A673 (cell line): ENCODE results near the gene RBMY1D. TPM values are rescaled to one million over a fixed set of nuclear protein-coding genes. Genes with fewer than 3 reads are reported as not detected.
"Not testable (repeated sequence)": the region's sequence is repeated elsewhere in the genome, so short reads cannot be mapped to it uniquely, and the experiment has no call there.

Experiments
- Bru-seq: library from RNA; stranded (reverse); fragments of 400-500 nt; gene quantifications from one replicate; lab custom pipeline; 2021; lab: Mats Ljungman, UMichigan
- BruChase-seq, 2 experiments: library from RNA; stranded (reverse); fragments of 400-500 nt; gene quantifications; one replicate each; lab custom pipeline; 2021; lab: Mats Ljungman, UMichigan
- BruUV-seq: library from RNA; stranded (reverse); fragments of 400-500 nt; replicated peaks from 2 replicates; lab custom pipeline; 2021; lab: Mats Ljungman, UMichigan
- CTCF ChIA-PET: fragments of 300-600 bp; sonication (Branson Sonifier 250); formaldehyde crosslinking; loops from one replicate; lab custom pipeline; 2022; ENCODE audit warnings: antibody characterized with exemption; lab: Charles Lee
- POLR2A ChIA-PET: fragments of 300-600 bp; sonication (Branson Sonifier 250); formaldehyde crosslinking; loops from one replicate; lab custom pipeline; 2022; ENCODE audit warnings: antibody characterized with exemption; ENCODE audit not compliant: low non-redundant PET; lab: Charles Lee
- DNase-seq: peaks from one replicate; pipeline ENCODE4 v3.0.0-alpha.2; 2015; ENCODE audit warnings: low spot score
- H3K27ac ChIP-seq: fragments of 200-600 bp; sonication (generic); 2 replicates; pipeline ENCODE4 v1.5.1; 2016; ENCODE audit warnings: mixed run types, low read depth, mild to moderate bottlenecking, mixed read lengths, antibody characterized with exemption, low read length; ENCODE audit not compliant: poor library complexity, severe bottlenecking
- H3K27me3 ChIP-seq: fragments of 200-600 bp; sonication (generic); replicated peaks from 2 replicates; pipeline ENCODE4 v1.6.1; 2017; ENCODE audit warnings: mixed run types, low read depth, mild to moderate bottlenecking, mixed read lengths, antibody characterized with exemption, low read length; ENCODE audit not compliant: insufficient read depth, poor library complexity
- H3K36me3 ChIP-seq: fragments of 200-600 bp; sonication (generic); 2 replicates; pipeline ENCODE4 v1.6.1; 2016; ENCODE audit warnings: mixed run types, mild to moderate bottlenecking, mixed read lengths, antibody characterized with exemption, low read length; ENCODE audit not compliant: insufficient read depth, poor library complexity, severe bottlenecking
- H3K4me1 ChIP-seq: fragments of 200-600 bp; sonication (generic); 2 replicates; pipeline ENCODE4 v1.6.1; 2017; ENCODE audit warnings: mixed run types, mild to moderate bottlenecking, mixed read lengths, antibody characterized with exemption, low read length; ENCODE audit not compliant: insufficient read depth, poor library complexity, severe bottlenecking
- H3K4me3 ChIP-seq: fragments of 200-600 bp; sonication (generic); 2 replicates; pipeline ENCODE4 v1.5.1; 2016; ENCODE audit warnings: low read depth, mixed run types, mild to moderate bottlenecking, mixed read lengths, low read length; ENCODE audit not compliant: poor library complexity, severe bottlenecking
- H3K9me3 ChIP-seq: fragments of 200-600 bp; sonication (generic); 2 replicates; pipeline ENCODE4 v1.6.1; 2016; ENCODE audit warnings: mixed run types, low read depth, mild to moderate bottlenecking, mixed read lengths, antibody characterized with exemption, low read length; ENCODE audit not compliant: poor library complexity, severe bottlenecking
- EZH2 ChIP-seq: fragments of 200-600 bp; sonication (generic); IDR thresholded peaks from 2 replicates; pipeline ENCODE4 v1.6.1; 2017; ENCODE audit warnings: borderline replicate concordance, low read depth, mild to moderate bottlenecking, mixed read lengths, antibody characterized with exemption, low read length; ENCODE audit not compliant: poor library complexity, severe bottlenecking
- intact Hi-C: fragments of 100-400 bp; cut with micrococcal nuclease; formaldehyde crosslinking; loops from one replicate; pipeline ENCODE4 v1.10.0; 2022; ENCODE audit not compliant: unreplicated experiment
- long read RNA-seq: library from polyadenylated mRNA; stranded (forward); transcript quantifications from one replicate; pipeline ENCODE4 v2.0.0, GENCODE V29; 2022
- total RNA-seq: library from RNA; stranded (reverse); gene quantifications from 2 replicates; pipeline ENCODE4 v1.2.3, GENCODE V29; 2021
- TF ChIP-seq, protein P1 (sequence below): fragments of 300-800, 200-600 bp; sonication (generic); conservative IDR thresholded peaks from 2 replicates; pipeline ENCODE4 v1.5.1; 2017; ENCODE audit warnings: low read depth, mild to moderate bottlenecking, antibody characterized with exemption, low read length, moderate library complexity, mixed read lengths

Gene RBMY1D
- total RNA-seq, result not detected in 2 replicates
- not detected for Bru-seq, nascent RNA
- BruChase-seq, experiment 1, labeled RNA remaining after a 2-hour chase, result not detected
- not detected for BruChase-seq, experiment 2, labeled RNA remaining after a 6-hour chase
- long read RNA-seq, result 0 reads

GRCh38 chrY:21894426-21894825 lies at the start of gene RBMY1D:
TSS of gene RBMY1D (minus strand) at chrY:21894526. CDS start at chrY:21892513, 2,013 bp downstream.
- DNase-seq, H3K27me3 ChIP-seq, BruUV-seq, H3K4me1 ChIP-seq, H3K9me3 ChIP-seq, intact Hi-C loops, H3K4me3 ChIP-seq, POLR2A ChIA-PET, CTCF ChIA-PET, H3K27ac ChIP-seq, H3K36me3 ChIP-seq: not testable (repeated sequence)

GRCh38 chrY:21917932-21918331 lies 23.6 kb upstream of the RBMY1D start, which contains the start of gene RBMY1E:
TSS of gene RBMY1E (minus strand) at chrY:21918032. CDS start at chrY:21916054, 1,978 bp downstream.
- H3K4me3 ChIP-seq, DNase-seq, H3K9me3 ChIP-seq, H3K27ac ChIP-seq, H3K27me3 ChIP-seq, CTCF ChIA-PET, H3K4me1 ChIP-seq, BruUV-seq, POLR2A ChIA-PET, H3K36me3 ChIP-seq, intact Hi-C loops: not testable (repeated sequence)

DNA sequence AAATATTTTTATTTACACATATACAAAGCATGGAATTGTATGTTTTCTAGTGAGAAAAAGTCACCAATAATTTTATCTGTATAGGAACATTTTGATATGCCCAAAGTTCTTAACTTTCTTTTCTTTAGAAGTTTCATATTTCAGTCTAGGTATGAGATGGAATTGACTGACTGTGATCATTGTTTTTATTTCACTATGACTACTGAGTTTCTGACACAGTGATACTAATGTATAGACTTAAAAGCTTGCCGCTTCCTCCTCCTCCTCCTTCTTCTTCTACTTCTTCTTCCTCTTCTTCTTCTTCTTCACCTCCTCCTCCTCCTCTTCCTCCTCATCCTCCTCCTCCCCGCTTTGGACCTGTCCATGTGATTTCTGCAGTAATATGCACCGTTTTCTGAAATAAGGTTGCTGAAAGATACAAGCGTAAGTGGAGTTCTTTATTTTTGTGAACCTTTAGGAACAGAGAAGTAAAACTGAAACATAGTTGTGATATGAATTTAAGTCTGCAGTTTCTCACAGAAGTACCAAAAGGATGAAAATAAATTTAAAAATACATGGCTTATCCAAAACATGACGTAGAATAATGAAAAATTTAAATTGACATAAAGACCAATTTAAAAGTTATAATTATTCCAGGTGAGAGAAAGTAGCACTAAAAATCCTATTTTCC lies 24.8 kb downstream of the RBMY1D start:
- H3K4me1 ChIP-seq, DNase-seq, H3K4me3 ChIP-seq, H3K27ac ChIP-seq, H3K27me3 ChIP-seq, H3K9me3 ChIP-seq, CTCF ChIA-PET, intact Hi-C loops, POLR2A ChIA-PET, BruUV-seq, H3K36me3 ChIP-seq: not testable (repeated sequence)

DNA sequence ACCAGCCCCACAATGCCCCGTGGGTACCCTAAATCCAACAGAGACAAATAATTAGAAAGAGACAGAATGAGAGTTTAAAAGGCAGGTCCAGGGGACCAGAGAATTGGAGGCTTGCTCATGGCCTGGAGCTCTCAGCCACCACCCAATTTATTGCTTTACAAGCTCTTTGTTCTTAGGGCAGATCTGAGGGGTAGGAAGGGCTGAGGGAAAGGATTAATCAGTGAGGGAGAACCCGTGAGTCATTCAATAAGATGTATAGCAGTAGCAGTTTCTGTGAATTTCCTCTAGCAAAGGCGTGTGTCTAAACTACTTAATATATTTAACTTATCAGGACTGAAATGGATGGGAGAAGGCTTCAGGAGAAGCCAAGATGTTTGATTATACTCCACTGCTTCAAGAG lies 48.8 kb downstream of the RBMY1D start:
- intact Hi-C loops, result no loop called here
- Histone ChIP-seq H3K27me3 (no peaks in the 10 kb centered on the region), H3K4me3 (no peak overlapping the region), H3K4me1 (no peaks in the 10 kb centered on the region), H3K9me3 (no peaks in the 10 kb centered on the region), H3K27ac (no peak overlapping the region), H3K36me3 (no peaks in the 10 kb centered on the region)
- ChIA-PET POLR2A (no interaction called here), CTCF (no interaction called here)
- no peak for DNase-seq
- TF ChIP-seq EZH2, result no peak
- TF ChIP-seq, protein P1, sequence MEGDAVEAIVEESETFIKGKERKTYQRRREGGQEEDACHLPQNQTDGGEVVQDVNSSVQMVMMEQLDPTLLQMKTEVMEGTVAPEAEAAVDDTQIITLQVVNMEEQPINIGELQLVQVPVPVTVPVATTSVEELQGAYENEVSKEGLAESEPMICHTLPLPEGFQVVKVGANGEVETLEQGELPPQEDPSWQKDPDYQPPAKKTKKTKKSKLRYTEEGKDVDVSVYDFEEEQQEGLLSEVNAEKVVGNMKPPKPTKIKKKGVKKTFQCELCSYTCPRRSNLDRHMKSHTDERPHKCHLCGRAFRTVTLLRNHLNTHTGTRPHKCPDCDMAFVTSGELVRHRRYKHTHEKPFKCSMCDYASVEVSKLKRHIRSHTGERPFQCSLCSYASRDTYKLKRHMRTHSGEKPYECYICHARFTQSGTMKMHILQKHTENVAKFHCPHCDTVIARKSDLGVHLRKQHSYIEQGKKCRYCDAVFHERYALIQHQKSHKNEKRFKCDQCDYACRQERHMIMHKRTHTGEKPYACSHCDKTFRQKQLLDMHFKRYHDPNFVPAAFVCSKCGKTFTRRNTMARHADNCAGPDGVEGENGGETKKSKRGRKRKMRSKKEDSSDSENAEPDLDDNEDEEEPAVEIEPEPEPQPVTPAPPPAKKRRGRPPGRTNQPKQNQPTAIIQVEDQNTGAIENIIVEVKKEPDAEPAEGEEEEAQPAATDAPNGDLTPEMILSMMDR, result no peak
- BruUV-seq, result no TSS peak
